Nephron (organoid): ENCODE data around the gene SAP30L.

Experiments
- H3K27ac Mint-ChIP-seq, 3 experiments: 2 replicates each; pipeline ENCODE4 v1.8.0; 2020; ENCODE audit warnings: mixed read lengths in 3 of 3, mild to moderate bottlenecking in 2 of 3, moderate library complexity in 1 of 3
- H3K27me3 Mint-ChIP-seq: 2 replicates; pipeline ENCODE4 v1.8.0; 2021; ENCODE audit warnings: low read depth, mild to moderate bottlenecking, moderate library complexity, mixed read lengths
- H3K36me3 Mint-ChIP-seq: 2 replicates; pipeline ENCODE4 v1.8.0; 2020; ENCODE audit warnings: low read depth, mixed read lengths
- H3K4me1 Mint-ChIP-seq: 2 replicates; pipeline ENCODE4 v1.8.0; 2020; ENCODE audit warnings: mixed read lengths
- H3K4me3 Mint-ChIP-seq, 3 experiments: 2 replicates each; pipeline ENCODE4 v1.8.0; 2020; ENCODE audit warnings: mild to moderate bottlenecking in 3 of 3, mixed read lengths in 3 of 3, moderate library complexity in 2 of 3
- H3K9me3 Mint-ChIP-seq: 2 replicates; pipeline ENCODE4 v1.8.0; 2020; ENCODE audit warnings: mixed read lengths
- TF ChIP-seq, protein P1 (sequence below), 3 experiments: fragments of 200-600 bp; sonication (generic); IDR thresholded peaks; one replicate each; pipeline ENCODE4 v1.5.0; 2021; ENCODE audit warnings: antibody characterized with exemption in 3 of 3; ENCODE audit not compliant: unreplicated experiment in 3 of 3

The SAP30L gene

GRCh38 chr5:154498994-154499393 lies 53.2 kb downstream of the SAP30L start:
- H3K27me3 Mint-ChIP-seq, result peaks cover 64% of the 10 kb centered on the region
- TF ChIP-seq, protein P1, sequence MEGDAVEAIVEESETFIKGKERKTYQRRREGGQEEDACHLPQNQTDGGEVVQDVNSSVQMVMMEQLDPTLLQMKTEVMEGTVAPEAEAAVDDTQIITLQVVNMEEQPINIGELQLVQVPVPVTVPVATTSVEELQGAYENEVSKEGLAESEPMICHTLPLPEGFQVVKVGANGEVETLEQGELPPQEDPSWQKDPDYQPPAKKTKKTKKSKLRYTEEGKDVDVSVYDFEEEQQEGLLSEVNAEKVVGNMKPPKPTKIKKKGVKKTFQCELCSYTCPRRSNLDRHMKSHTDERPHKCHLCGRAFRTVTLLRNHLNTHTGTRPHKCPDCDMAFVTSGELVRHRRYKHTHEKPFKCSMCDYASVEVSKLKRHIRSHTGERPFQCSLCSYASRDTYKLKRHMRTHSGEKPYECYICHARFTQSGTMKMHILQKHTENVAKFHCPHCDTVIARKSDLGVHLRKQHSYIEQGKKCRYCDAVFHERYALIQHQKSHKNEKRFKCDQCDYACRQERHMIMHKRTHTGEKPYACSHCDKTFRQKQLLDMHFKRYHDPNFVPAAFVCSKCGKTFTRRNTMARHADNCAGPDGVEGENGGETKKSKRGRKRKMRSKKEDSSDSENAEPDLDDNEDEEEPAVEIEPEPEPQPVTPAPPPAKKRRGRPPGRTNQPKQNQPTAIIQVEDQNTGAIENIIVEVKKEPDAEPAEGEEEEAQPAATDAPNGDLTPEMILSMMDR (IDR thresholded peaks at IDR 0.05; ENCODE audit: unreplicated experiment in 3 of 3), result no peak

GRCh38 chr5:154501566-154501965 lies 55.8 kb downstream of the SAP30L start:
- Mint-ChIP-seq H3K27ac (no peak overlapping the region), H3K9me3 (no peaks in the 10 kb centered on the region), H3K27me3 (peaks cover 41% of the 10 kb centered on the region), H3K4me3 (no peak overlapping the region), H3K4me1 (no peaks in the 10 kb centered on the region), H3K36me3 (no peaks in the 10 kb centered on the region)
- TF ChIP-seq, protein P1 (IDR thresholded peaks at IDR 0.05; ENCODE audit: unreplicated experiment in 3 of 3), result no peak

More at GRCh38 chr5:154498994-154499393, 53.2 kb downstream of the SAP30L start:
- Mint-ChIP-seq H3K4me1 (no peaks in the 10 kb centered on the region), H3K9me3 (no peaks in the 10 kb centered on the region), H3K4me3 (no peak overlapping the region), H3K36me3 (no peaks in the 10 kb centered on the region), H3K27ac (no peak overlapping the region)

DNA sequence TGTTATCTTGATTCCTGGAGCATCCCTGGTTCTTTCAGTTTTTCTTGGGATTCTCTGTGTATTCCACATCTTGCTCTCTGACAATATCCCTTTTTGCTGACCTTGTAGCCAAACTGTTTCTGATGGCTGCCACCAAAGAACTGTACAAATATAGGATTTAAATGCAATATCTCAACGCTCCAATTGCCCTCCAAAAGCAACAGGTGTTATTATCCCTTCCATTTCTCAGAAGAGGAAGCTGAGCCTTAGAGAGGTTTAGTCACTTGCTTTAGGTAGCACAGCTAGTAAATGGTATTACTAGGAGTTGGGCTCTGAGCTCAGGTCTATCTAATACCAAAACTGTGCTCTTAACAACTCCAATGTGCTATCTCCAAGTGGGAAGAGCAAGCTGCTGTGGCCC lies 56.4 kb downstream of the SAP30L start:
- Mint-ChIP-seq H3K36me3 (no peaks in the 10 kb centered on the region), H3K9me3 (no peaks in the 10 kb centered on the region), H3K4me3 (no peak overlapping the region), H3K27me3 (peaks cover 41% of the 10 kb centered on the region), H3K27ac (no peak overlapping the region), H3K4me1 (no peaks in the 10 kb centered on the region)
- TF ChIP-seq, protein P1 (IDR thresholded peaks at IDR 0.05; ENCODE audit: unreplicated experiment in 3 of 3), result no peak

DNA sequence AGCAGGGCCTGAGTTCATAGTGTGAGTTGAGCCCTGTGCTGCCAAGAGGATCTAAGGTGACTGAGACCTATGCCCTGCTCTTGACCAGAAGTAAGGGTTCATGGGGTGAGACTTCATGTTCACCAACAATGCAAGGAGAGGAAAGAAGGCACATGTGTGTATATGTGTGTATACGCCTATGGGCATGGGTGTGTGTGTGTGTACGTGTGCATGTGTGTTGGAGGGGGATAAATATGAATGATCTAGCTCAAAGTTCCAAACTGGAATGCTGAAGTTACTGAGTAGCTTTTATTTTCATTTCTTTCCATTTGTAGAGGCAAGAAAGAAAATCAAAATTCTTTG lies 57.9 kb downstream of the SAP30L start:
- TF ChIP-seq, protein P1 (IDR thresholded peaks at IDR 0.05; ENCODE audit: unreplicated experiment in 3 of 3), result no peak
- no peaks in the 10 kb centered on the region for H3K4me1 Mint-ChIP-seq
- peaks cover 45% of the 10 kb centered on the region for H3K27me3 Mint-ChIP-seq
- no peaks in the 10 kb centered on the region for H3K9me3 Mint-ChIP-seq
- no peak overlapping the region for H3K4me3 Mint-ChIP-seq
- H3K27ac Mint-ChIP-seq, result no peak overlapping the region
- H3K36me3 Mint-ChIP-seq, result no peaks in the 10 kb centered on the region

- Mint-ChIP-seq H3K9me3 (no peaks in the 10 kb centered on the region), H3K27ac (no peak overlapping the region), H3K4me1 (no peaks in the 10 kb centered on the region), H3K4me3 (no peak overlapping the region), H3K36me3 (no peaks in the 10 kb centered on the region), H3K27me3 (peaks cover 40% of the 10 kb centered on the region)
- TF ChIP-seq, protein P1 (IDR thresholded peaks at IDR 0.05; ENCODE audit: unreplicated experiment in 3 of 3), result no peak
These were observed 59.8 kb downstream of the SAP30L start for GRCh38 chr5:154505567-154505966.

DNA sequence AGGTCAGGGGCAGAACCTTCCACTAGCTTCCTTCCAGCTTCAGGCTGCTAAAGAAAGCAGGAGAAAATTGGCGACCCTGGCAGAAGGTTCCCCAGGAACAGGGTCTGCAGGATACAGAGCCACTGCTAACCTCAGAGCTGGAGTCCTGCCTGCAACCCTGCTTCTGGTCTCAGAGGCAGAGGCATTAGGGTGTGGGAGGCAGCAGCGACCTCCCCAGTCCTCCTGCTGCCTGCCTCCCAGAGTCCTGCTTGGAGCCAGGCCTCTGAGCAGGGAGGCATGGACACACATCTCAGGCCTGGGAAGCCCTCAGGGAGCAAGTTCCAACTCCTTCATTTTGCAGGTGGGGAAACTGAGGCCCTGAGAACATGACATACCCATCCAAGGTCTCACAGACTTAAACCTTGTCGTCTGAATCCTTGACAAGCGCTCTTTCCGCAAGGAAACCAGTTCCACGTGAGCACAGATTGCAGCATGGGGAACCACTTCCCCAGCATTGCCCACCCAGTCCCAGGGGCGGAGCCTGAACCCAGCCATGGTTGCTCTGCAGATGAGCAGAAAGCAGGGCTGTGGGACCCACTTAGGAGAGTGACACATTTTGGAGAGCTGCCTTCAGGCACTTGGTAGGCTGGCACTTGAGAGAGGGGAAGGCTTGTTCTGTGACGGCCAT lies 60.4 kb downstream of the SAP30L start:
- H3K4me3 Mint-ChIP-seq, result no peak overlapping the region
- H3K27me3 Mint-ChIP-seq, result peaks cover 37% of the 10 kb centered on the region
- H3K36me3 Mint-ChIP-seq, result no peaks in the 10 kb centered on the region
- no peak overlapping the region for H3K27ac Mint-ChIP-seq
- H3K9me3 Mint-ChIP-seq, result no peaks in the 10 kb centered on the region
- H3K4me1 Mint-ChIP-seq, result no peaks in the 10 kb centered on the region
- TF ChIP-seq, protein P1 (IDR thresholded peaks at IDR 0.05; ENCODE audit: unreplicated experiment in 3 of 3), result no peak
